HG03066 (cell line): ENCODE results near the gene B3GNT2.
"Not testable (repeated sequence)": the region's sequence is repeated elsewhere in the genome, so short reads cannot be mapped to it uniquely, and the experiment has no call there.

Source experiments
- ATAC-seq: cut with Tn5 transposase; IDR thresholded peaks from one replicate; pipeline ENCODE4 v1.9.1; 2021; ENCODE audit warnings: low read depth; ENCODE audit not compliant: unreplicated experiment

The B3GNT2 gene

DNA sequence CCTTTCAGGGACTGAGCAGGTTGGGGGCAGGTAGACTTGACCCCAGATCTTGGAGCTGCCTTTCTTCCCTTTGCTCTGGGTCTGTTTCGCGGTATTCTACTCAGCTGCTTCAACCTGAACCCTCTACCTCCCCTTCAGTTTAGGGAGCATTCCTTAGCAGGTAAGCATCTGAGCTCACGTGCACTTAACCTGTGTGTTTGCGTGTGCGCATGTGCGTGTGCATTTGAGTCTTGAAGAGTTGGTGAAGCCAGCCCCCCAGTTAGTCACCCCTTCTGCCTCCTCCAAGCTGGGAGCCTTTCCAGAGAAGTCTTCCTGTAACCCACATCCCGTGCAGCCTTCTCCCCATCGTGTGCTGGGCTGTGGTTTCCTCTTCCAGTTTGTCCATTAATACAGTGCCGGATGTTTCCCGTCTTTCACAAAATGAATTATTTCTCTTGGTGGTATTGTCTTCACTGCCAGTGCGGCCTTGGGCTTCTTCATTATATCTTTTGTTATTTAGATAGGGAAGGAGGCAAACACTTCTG, 33.2 kb downstream of the B3GNT2 start:
- no peak for ATAC-seq

DNA sequence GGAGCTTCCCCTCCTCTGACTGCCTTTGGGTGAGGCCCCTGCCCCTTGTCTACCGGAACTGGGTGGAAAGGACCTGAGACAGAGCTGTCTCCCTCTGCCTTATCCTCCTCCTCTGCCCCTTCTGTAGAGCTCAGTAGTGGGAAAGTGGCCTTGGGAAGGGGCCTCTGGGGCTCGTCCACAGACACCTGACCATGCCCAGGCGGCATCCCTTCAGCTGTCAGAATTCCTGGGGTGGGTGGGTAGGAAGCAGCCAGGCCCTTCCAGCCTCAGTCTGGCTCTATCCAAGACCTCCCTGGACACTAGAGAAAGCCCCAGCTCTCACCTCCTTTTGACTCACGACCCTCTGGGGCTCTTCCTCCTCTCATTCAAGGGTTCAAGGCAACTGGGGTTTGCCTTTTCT, 35.6 kb downstream of the B3GNT2 start:
- no peak for ATAC-seq

DNA sequence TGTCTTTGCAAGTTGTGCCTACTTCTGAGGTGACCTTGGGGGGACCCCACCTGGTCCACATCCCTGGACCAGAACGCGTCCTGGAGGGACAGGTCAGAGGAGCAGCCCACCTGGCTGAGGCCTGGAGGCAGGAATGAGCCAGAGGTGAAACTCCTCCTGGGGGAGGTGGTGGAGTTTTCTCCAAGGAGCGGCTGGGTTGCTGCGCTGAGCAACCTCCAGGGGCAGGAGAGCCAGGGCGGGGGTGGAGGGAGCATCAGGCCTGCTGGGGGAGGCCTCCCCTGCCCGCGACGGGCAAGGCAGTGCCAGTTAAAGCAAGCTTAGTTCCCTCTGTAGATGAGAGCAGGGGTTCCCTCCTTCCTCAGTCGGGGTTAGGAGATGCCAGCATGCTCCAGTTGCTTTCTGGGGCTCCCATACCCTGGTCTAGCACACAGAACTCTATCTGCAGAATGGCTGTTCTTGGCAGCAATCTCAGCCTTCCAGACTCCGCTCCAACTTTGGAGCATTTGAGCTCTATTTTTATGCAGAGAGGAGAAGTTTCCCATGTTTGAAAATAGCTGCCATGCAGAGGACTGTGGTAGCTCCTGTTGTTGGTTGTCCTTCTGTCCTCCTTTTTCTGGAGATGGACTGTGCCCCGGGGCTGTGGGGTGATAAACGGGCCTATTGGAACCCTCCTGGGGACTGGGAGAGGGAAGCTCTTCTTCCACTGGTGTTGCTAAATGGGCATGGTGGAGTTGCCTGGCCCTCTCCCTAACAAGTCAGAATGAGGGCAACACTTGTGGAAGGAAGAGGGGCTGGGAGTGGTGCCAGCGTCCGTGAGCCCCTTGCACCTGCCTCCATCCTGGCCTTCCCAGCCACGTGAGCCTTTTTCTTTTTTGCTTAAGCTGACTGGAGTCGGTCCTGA, 39.1 kb downstream of the B3GNT2 start:
- ATAC-seq = no peak

DNA sequence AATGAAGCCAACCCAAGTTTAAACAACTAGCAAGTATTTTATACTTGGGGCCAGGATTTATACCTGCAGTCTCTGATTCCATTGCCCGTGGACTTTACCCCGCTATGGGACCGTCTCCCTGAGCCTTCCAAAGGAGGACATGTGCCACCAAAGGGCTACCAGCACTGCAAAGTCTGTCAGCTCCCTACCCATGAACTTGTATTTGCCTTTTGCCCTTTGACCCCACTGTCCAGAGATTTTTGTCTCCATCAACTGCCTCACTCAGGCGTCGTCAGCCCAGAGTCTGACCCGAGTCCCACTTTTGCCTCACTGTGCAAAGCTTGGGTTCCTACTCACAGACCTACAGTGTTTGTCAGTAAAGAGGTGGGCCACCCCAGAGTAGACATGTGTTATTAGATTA, 40.6 kb downstream of the B3GNT2 start:
- ATAC-seq = no peak

DNA sequence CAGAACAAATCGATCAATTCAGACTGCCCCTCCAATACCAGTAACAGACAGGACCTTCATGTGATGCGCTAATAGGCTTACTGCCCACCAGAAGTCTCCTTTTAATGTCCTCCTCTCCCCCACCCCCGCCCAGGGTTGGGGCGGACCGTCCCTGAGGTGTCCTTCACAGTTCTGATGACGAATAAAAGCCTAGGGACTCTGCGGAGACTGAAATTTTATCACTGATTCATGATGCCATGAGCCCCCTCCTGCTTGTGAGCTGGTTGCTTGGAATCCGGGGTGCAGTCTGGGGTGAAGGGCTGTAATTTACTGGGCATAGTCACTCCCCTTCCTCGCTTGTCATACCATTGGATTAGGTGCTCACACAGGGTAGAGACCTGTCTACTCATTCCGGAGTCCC, 42.3 kb downstream of the B3GNT2 start:
- no peak for ATAC-seq

DNA sequence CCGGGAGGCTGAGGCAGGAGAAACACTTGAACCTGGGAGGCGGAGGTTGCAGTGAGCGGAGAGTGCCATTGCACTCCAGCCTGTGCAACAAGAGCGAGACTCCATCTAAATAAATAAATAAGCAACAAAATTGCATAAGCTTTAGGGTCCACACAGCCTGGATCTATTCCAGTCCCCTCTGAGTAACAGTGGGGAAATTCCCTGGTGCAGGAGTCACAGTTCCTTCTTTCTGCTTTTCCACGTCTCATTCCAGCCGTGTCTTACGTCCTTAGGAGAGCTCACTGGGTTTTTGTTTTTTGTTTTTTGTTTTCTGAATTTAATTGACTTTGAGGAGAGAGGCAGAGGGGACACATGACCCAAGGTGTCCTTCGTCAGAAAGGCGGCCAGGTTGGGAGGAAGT, 44.6 kb downstream of the B3GNT2 start:
- ATAC-seq = no peak

DNA sequence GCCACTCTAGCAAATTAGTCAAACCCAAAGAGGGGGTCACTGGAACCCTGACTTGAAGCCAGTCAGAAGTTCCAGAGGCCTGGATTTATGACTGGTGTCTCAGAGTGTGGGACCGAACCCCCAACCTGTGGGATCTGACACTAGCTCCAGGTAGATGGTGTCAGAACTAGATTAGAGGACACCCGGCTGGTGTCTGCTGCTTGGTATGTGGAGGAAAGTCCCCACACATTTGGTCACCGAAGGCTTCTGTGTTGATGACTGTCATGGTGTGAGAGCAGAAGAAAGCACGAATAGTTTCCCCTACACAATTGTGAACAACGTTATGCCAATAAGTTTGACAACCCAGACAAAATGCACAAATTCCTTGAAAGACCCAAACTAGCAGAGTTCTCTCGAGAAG, 48.1 kb downstream of the B3GNT2 start:
- no peak for ATAC-seq

DNA sequence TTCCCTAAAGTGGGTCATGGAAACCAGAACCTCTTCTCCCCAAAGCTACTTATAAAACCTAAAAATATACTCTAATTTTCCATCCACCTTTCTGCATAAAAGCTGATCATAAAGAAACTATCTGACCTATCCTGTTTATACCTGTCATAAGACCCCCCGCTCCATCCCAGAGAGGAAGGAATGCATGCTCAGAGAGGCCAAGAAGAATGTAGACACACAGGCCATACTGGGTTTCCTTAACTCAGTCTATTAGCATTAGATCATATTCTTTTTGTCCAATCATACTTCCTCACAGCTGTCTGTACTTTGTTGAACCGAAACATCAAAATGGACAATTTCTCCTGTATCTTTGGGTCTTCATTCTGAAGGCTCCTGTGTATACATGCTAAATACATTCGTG, 52.3 kb downstream of the B3GNT2 start:
- ATAC-seq = no peak

DNA sequence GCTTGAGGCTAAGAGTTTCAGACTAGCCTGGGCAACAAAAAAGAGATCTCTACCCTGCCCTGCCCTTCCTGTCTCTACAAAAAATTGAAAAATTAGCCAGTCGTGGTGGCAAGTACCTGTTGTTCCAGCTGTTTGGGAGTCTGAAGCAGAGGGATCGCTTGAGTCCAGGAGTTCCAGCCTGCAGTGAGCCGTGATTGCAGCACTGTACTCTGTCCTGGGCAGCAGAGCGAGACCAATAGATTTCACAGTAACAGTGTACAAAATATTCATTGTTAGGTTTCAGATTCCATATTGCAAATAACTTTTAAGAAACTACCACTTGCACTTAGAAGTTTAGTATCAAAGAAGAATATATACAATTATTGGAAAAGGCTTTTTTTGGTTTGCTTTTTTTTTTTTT, 54.3 kb downstream of the B3GNT2 start:
- ATAC-seq = no peak

DNA sequence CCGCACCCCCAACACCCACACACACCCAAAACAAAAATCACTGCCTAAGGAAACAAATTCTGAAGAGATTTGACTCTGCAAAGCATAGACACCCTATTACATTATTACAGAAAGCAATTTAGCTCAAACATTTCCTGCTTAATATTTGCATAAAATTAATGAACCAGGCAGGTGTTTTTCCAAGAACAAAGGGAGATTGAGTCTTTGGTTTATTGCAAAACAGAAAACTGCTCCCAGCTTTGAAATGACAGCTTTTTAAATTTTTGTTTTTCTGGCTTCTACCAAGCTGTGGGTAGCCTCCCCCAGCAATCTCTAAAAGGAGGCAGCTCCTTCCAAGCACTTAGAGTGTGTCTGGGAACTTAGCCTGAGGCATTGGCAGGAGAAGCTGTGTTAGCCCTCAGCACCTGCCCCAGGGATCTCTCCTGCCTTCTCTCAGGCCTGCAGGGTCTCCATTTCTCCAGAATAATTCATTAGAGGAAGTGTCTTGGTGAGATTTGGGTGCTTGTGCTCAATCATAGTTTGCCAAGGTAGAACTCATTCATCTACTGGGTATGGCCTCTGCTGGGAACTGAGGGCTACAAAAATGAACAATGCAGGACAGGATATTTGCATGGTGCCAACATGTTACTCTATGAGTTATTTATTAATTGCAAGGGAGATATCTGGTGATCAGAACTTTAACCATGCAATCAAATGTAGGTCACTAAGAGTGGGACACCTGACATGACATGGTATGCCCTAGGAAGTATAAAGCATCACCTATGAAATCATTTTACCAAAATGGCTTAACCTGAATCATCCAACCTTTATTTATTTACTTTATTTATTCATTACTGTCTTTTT, 58.7 kb downstream of the B3GNT2 start:
- no peak for ATAC-seq

DNA sequence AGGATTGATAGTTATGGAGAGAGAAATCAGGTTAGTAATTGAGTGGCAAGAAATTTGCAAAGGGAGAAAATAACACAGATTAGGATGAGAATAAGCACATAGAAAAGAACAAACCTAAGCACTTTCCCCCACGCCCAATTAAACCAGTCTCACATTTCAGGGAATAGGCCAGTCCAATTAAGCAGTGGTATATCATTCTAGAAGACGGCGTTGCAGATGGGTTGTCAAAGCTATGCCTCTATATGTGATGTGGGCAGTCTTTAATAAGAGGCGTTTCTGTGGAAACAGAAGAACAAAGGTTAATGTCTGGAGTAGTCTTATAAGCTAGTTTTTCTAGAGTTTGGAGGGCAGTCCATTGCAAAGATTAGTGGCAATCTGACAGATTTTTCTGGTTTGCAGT, 61.6 kb downstream of the B3GNT2 start:
- no peak for ATAC-seq

DNA sequence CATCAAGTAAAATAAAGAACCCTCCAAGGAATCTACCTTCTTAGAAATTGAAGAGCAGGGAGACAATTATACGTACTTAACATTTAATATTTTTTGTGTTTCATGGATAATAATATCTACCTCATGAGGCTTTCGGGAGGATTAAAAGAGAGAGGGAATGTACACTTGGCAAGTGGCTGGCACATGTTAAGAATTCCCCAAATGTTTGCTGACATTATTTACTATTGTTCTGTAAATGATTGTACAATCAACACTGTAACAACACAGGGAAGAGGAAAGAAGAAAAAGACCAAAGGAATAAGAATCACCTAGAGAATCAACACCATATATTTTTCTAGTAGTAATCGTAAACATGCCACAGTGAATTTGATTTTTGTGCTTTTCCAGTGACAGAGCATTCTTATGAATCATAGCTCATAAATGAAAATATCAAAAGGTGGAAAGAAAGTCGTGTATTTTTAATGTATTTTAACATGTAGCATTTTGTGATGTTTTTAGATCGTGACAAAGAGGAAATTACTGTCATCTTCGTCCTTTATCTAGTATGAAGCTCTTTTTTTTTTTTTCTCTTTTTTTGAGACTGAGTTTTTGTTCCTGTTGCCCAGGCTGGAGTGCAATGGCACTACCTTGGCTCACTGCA, 67.3 kb downstream of the B3GNT2 start:
- no peak for ATAC-seq

DNA sequence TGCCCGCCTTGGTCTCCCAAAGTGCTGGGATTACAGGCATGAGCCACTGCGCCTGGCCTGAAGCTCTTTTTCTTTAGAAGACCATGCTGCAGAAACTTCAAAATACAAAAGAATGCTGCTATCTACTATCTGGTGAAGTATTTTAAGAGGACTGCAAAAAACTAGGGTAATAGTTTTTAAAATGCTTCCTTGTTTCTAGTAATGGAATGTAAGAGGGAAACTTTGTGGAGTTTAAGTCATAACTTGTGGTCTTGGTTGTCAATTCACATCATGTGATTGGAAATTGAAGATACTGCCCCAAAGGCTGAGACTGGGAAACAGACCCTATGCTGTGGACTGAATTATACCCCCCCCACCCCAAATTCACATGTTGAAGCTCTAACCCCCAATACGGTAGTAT, 68.3 kb downstream of the B3GNT2 start:
- no peak for ATAC-seq

DNA sequence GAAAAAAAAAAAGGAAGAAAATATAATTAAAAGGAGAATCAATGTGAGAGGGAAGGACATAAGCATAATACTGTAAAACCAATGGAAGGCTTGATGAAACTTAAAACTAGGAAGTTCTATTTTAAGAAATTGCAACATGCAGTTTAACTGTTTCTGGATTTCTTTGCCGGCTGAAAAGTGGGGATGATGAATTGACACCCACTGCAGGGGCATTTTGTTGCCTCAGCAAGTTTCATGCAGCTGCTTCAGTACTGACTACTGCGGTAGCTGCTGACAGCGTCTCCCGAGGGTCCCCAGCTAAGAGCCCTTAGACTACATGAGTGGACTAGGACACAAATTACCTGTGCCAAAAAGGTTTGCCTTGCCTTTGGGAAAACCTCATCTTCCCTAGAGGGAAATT, 69.2 kb downstream of the B3GNT2 start:
- ATAC-seq = no peak

DNA sequence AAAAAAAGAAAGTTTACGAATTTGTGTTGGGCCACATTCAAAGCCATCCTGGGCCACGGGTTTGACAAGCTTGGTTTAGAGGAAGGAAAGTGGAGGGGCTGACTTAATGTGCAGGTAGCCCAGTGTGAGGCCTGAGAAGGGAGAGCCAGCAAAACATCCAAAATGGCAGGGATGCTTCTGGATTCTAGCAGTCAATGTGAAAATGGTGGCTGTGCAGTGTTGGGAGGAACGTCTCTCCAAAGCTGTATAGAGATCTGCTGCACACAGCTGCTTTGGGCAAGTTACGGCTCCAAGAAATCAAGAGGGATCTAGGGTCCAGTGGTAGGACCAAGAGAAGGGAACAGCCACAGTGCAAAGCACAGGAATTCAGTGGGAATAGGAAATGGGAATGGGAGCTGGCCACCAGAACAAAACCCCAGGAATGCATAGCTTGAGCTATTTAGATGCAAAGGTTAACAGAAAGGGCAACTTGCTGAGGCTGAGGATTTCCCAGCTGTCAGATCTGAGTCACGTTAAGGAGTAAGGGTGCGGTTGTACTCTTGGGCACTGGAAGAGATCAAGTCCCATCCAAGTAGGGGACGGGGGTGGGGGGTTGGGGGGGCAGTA, 70.6 kb downstream of the B3GNT2 start:
- ATAC-seq = no peak

DNA sequence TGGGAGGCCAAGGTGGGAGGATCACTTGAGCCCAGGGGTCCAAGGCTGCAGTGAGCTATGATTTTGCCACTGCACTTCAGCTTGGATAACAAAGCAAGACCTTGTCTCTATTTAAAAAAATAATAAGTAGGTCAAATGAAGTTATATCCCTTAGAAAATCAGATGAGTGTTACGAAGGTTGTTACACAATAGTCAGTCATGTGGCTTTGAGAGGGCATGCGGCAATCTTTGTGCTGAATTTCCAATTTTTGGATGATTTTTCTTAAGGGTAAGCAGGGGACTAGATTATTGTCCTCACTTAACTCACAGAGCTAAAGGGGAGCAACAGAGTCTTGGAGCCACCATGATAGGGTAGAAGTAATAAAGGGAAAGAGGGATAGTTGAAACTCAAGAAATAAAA, 71.8 kb downstream of the B3GNT2 start:
- ATAC-seq = no peak

DNA sequence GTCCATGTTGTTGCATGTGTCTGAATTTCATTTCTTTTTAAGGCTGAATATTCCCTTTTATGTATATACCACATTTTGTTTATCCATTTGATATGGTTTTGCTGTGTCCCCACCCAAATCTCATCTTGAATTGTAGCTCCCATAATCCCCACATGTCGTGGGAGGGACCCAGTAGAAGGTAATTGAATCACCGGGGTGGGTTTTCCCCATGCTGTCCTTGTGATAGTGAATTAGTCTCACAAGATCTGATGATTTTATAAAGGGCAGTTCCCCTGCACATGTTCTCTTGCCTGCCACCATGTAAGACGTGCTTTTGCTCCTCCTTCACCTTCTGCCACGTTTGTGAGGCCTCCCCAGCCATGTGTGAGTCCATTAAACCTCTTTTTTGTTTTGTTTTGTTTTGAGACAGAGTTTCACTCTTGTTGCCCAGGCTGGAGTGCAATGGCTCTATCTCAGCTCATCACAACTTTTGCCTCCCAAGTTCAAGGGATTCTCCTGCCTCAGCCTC, 72.8 kb downstream of the B3GNT2 start:
- ATAC-seq = not testable (repeated sequence)

DNA sequence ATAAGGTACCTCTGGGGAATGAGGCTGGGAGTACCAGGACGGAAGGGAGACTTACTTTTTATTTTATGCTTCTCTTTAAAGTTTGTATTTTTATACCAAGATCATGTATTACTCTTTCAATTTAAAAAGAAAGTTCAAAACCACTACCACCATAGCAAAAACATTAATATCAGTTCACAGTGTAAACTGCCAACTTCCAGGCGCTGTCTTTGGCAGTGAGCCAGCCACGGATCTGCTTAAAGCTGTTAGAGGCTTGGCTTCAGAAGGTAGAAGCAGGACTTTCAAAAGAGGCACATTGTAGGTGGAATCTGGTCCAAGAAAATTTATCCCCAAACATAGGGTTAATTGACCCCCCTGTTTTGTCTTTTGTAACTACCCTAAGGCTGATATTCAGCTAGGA, 74.8 kb downstream of the B3GNT2 start:
- ATAC-seq = no peak
